8988T (cell line): ENCODE data around the gene KCNH6.

ENCODE experiments used
- DNase-seq: peaks from one replicate; pipeline ENCODE4 v3.0.0; 2011

The KCNH6 gene, protein sequence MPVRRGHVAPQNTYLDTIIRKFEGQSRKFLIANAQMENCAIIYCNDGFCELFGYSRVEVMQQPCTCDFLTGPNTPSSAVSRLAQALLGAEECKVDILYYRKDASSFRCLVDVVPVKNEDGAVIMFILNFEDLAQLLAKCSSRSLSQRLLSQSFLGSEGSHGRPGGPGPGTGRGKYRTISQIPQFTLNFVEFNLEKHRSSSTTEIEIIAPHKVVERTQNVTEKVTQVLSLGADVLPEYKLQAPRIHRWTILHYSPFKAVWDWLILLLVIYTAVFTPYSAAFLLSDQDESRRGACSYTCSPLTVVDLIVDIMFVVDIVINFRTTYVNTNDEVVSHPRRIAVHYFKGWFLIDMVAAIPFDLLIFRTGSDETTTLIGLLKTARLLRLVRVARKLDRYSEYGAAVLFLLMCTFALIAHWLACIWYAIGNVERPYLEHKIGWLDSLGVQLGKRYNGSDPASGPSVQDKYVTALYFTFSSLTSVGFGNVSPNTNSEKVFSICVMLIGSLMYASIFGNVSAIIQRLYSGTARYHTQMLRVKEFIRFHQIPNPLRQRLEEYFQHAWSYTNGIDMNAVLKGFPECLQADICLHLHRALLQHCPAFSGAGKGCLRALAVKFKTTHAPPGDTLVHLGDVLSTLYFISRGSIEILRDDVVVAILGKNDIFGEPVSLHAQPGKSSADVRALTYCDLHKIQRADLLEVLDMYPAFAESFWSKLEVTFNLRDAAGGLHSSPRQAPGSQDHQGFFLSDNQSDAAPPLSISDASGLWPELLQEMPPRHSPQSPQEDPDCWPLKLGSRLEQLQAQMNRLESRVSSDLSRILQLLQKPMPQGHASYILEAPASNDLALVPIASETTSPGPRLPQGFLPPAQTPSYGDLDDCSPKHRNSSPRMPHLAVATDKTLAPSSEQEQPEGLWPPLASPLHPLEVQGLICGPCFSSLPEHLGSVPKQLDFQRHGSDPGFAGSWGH

DNA sequence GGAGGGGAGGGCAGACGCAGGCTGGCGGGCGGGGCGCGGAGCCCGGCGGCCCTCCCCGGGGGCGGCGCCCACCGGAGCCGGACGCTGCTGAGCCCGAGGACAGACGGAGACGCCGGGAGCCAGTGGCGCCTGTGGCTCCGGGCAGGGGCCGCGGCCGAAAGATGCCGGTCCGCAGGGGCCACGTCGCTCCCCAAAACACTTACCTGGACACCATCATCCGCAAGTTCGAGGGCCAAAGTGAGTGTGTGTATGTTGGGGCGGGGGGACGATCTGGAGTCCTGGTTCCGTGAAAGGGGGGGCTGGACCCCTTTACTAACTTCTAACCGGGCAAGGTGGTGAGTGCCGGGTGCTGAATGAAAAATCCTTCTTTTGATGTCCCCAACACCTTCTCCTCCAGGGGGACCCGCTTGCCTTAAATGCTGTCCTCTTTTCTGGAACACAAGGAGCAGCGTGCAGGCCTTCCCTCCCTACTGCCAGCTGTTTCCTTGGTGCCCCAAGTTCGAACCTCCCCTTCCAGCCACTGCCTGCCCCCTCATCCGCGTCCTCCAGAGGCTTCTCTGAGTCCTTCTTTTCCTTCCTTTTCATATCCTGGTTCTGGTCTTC, at the start of gene KCNH6:
TSS of gene KCNH6 (plus strand) at position 106 of the 603 bp plus-strand sequence. CDS start at position 162, 56 bp downstream.
- no peak for DNase-seq

- DNase-seq = peak; percentile 5
Measured at GRCh38 chr17:63474174-63474573, 49.0 kb upstream of the KCNH6 start.

- peak; percentile 15 for DNase-seq
Measured at GRCh38 chr17:63474586-63475460, 48.3 kb upstream of the KCNH6 start.

DNA sequence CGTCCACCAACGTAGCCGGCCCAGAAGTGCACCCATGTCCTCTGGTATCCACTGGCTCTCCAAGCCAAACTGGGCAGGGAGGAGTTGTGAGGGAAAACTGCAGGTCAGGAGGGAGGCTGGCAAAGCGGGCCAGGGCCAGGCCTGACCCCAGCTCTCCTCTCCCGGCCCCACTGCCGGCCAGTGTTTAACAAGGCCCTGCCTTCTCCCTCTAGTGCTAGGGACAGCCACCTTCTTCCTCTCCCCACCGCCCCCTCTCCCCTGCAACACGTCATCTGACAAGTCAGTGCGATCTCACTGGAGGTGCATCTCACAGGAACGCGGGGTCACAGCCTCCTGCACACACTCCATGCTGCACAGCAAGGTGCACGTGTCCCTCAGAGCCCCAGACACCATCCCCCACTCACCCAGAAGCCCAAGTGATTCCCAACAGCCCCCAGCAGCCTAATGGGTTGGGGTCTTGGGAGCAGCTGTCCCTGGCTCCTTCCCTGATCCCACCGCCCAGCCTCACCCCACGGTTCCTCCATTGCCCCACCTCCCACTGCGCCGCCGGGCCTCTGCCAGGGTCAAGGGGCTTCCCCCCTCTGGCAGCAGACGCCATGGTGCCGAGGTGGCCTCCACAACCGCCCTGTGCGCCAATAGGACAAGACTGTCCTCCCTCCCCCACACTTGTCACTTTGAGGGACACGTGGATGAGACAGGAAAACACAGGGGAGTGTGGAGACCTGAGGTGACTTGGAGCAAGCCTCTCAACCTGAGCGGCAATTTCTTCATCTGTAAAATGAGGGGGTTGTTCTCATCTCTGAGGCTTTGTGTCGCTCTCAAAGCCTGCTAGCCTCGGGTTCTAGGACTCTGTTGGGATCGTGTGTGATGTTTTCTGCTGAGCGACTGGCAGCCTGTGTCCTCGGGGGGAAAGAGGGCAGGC, 47.4 kb upstream of the KCNH6 start:
- DNase-seq = peak; percentile 18

DNA sequence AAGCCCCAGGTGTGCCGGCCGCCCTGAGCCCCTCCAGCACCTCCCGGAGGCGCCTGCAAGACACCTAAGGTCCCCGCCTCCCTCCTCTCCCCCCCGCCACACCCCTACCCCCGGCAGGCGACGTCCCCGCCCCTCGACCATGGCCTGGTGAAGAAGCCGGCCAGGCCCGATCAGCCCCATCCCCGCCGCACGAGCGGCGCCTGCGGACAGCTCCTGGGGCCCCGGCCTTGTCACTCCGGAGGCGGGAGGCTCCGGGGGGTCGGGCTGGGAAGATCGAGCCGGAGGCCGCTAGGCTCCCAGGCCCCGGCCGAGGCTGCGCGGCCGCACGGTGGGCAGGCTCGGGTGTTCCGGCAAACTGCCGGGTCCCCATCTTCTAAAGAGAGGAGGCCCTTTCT, 46.7 kb upstream of the KCNH6 start:
- peak; percentile 47 for DNase-seq

DNA sequence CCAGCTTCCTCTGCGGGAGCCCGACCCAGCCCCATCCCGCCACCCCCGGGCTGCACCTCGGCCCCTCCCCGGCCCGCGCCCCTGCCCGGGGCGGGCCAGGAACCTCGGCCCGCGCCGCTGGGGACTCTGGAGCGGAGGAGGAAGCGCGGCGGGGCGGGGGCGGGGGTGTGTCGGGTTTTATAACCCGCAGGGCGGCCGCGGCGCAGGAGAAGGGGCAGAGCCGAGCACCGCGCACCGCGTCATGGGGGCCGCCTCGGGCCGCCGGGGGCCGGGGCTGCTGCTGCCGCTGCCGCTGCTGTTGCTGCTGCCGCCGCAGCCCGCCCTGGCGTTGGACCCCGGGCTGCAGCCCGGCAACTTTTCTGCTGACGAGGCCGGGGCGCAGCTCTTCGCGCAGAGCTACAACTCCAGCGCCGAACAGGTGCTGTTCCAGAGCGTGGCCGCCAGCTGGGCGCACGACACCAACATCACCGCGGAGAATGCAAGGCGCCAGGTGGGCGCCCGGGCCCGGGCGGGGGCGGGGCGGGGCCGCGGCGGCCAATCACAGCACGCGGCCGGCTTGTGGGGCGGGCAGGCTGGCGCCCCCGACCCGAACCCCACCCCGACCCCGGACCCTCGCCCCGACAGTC, 46.2 kb upstream of the KCNH6 start, which contains the start of gene ACE:
TSS of gene ACE (plus strand) at position 208 of the 626 bp plus-strand sequence. CDS start at position 242, 34 bp downstream.
- DNase-seq = peak; percentile 57

DNA sequence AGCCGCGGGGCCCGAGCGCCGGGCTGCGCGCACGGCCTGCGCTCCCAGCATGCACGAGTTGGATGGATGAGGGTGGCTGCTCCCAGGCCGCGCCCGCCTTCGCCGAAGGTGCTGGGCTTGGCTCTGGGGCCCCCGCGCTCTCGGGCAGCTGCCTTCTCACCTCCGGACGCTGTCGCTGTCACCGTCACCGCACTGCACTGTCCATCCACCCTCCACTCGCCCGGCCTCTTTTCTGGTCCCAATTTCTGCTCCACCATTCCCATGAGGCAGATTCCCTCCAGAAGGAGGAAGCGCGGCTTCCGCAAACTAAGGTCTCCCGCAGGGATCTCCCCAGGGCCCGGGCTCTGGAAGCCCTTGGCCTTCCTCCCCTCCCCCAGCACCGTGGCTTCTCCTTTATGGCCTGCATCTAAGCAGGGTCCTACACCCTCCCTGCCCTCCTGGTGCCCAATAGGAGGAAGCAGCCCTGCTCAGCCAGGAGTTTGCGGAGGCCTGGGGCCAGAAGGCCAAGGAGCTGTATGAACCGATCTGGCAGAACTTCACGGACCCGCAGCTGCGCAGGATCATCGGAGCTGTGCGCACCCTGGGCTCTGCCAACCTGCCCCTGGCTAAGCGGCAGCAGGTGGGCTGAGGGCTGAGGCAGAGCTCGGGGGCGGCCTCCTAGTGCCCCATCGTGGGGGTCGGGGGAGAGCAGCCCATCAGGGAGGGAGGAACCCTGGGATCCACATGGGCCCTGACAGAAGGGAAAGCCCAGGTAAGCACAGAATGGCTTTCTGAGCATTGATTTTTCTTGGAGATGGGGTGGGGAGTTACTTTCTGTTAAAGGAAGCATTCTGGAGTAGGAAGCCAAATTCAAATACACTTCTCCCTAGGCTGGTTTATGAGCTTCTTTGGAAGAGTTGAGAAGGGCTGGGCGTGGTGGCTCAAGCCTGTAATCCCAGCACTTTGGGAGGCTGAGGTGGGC, 45.4 kb upstream of the KCNH6 start:
- no peak for DNase-seq

GRCh38 chr17:63478814-63479494, 44.2 kb upstream of the KCNH6 start:
- peak; percentile 96 for DNase-seq

- no peak for DNase-seq
Measured at GRCh38 chr17:63479495-63480184, 43.5 kb upstream of the KCNH6 start.

DNA sequence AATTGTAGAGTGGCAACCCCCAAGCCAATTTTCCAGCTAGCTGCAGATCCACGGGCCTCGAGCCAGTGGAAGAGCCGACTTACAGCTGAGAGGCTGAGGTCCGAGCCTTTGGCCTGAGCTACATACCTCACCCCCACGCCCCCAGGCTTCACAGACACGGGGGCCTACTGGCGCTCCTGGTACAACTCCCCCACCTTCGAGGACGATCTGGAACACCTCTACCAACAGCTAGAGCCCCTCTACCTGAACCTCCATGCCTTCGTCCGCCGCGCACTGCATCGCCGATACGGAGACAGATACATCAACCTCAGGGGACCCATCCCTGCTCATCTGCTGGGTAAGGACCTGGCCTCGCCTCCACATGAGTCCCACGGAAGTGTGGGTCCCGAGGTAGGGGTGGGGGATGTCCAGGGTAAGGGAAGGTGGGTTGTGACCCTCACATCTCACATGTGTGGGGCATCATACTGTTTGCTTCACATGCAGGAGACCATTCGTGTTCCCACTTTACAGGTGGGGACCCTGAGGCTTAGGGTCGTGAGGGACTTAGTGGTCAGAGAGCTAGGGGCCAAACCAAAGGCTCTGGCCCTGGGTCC, 42.9 kb upstream of the KCNH6 start:
- no peak for DNase-seq

GRCh38 chr17:63480826-63481487, 42.2 kb upstream of the KCNH6 start:
- no peak for DNase-seq

GRCh38 chr17:63481488-63481870, 41.7 kb upstream of the KCNH6 start:
- no peak for DNase-seq

DNA sequence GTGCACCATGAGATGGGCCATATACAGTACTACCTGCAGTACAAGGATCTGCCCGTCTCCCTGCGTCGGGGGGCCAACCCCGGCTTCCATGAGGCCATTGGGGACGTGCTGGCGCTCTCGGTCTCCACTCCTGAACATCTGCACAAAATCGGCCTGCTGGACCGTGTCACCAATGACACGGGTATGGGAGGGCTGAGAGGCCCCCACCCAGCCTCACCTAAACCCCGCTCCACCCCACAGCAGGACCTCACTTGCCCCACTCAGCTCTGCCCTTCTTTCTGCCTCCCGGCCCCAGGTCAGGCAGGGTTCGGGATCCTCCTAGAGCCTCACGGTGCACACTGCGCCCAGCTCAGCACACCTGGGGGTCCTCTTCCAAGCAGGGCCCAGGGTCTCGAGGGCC, 40.6 kb upstream of the KCNH6 start:
- no peak for DNase-seq

GRCh38 chr17:63483038-63483437, 40.1 kb upstream of the KCNH6 start:
- DNase-seq = no peak

DNA sequence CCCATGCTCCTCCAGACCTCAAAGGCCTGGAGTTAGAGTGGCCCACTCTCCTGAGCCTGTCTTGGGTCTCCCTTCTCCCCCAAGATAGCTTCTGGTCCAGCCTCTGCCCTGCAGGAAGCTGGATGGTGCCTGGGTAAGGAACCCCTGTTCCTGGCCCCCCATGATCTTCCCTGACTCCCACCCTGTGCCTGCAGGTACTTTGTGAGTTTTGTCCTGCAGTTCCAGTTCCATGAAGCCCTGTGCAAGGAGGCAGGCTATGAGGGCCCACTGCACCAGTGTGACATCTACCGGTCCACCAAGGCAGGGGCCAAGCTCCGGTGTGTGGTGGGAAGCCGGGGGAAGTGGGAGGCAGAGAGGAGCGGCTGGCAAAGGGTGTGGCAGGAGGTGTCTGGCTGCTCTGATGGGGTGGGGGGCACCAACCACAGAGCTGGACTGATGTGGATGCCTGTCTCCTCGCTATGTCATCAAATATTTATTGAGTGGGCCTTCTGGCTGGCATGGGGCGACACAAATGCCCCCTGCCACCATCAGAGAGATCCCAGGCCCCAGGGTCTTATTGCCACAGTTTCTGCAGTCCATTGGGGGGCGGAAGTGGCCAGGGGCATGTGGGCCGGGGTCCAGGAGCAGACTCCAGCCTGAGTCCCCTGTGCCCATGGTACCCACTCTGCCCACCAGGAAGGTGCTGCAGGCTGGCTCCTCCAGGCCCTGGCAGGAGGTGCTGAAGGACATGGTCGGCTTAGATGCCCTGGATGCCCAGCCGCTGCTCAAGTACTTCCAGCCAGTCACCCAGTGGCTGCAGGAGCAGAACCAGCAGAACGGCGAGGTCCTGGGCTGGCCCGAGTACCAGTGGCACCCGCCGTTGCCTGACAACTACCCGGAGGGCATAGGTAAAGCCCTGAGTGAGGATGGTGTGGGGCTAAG, 39.2 kb upstream of the KCNH6 start:
- no peak for DNase-seq
